ENCODE data around the gene CFD.

GRCh38 chr19:907183-907853, 47.9 kb downstream of the CFD start:
- TF ChIP-seq CTCF (conservative IDR thresholded peaks at IDR 0.05; ENCODE audit: low read length) (no peak), EZH2phosphoT487 (IDR thresholded peaks at IDR 0.05; ENCODE audit: borderline replicate concordance, low read depth, low read length) (no peak)
